MM.1S (cell line): Measurements from ENCODE around the gene BBS12.

Experiments used
- CTCF ChIP-seq: fragments of 300-600 bp; sonication (generic); IDR thresholded peaks from 2 replicates; pipeline ENCODE4 v1.5.1; 2016; ENCODE audit warnings: antibody characterized with exemption, low read length, mixed read lengths
- EZH2 ChIP-seq: fragments of 300-600 bp; sonication (generic); optimal IDR thresholded peaks from 2 replicates; pipeline ENCODE3; 2017; ENCODE audit warnings: low read depth, mild to moderate bottlenecking, antibody characterized with exemption, low read length, mixed read lengths
- EZH2phosphoT487 ChIP-seq: fragments of 300-600 bp; sonication (generic); IDR thresholded peaks from 2 replicates; pipeline ENCODE4 v1.6.1; 2018; ENCODE audit warnings: antibody characterized with exemption, low read length

- TF ChIP-seq CTCF = no peak
- no peak for TF ChIP-seq EZH2phosphoT487
- TF ChIP-seq EZH2 = no peak
Measured at GRCh38 chr4:122747068-122747467, 14.6 kb downstream of the BBS12 start.
